DND-41 (cell line): ENCODE data around the gene SAMD4A.

Source experiments
- ATAC-seq: fragments of 200-7000 bp; cut with Tn5 transposase; 3 replicates; pipeline ENCODE4 v1.9.1; 2021; ENCODE audit warnings: low read depth; ENCODE audit not compliant: insufficient read depth
- DNase-seq: peaks from one replicate; pipeline ENCODE4 v3.0.0-alpha.2; 2020
- H2AFZ ChIP-seq: 2 replicates; pipeline ENCODE4 v1.6.0; 2012; ENCODE audit warnings: low read depth, low read length
- H3K27ac ChIP-seq: 2 replicates; pipeline ENCODE4 v1.5.1; 2012; ENCODE audit warnings: low read length, inconsistent platforms
- H3K27me3 ChIP-seq: fragments of 200-600 bp; sonication (generic); 2 replicates; pipeline ENCODE4 v1.6.0; 2012; ENCODE audit warnings: low read length, mild to moderate bottlenecking, inconsistent platforms; ENCODE audit not compliant: insufficient read depth, poor library complexity
- H3K36me3 ChIP-seq: 2 replicates; pipeline ENCODE4 v1.5.1; 2012; ENCODE audit warnings: low read length, inconsistent platforms; ENCODE audit not compliant: insufficient read depth
- H3K4me1 ChIP-seq: 2 replicates; pipeline ENCODE4 v1.5.1; 2012; ENCODE audit warnings: mild to moderate bottlenecking, low read length; ENCODE audit not compliant: insufficient read depth
- H3K4me2 ChIP-seq: 2 replicates; pipeline ENCODE4 v1.6.0; 2012; ENCODE audit warnings: mild to moderate bottlenecking, moderate library complexity, low read length, inconsistent platforms; ENCODE audit not compliant: insufficient read depth
- H3K4me3 ChIP-seq, 2 experiments: fragments of 200-600 bp in 1 of 2; shearing (Covaris generic) in 1 of 2; 2 replicates each; pipeline ENCODE4 v1.5.1; 2012 to 2016; ENCODE audit warnings: inconsistent platforms in 2 of 2, low read length in 2 of 2, mild to moderate bottlenecking in 2 of 2, low read depth in 1 of 2, moderate library complexity in 1 of 2
- H3K79me2 ChIP-seq: 2 replicates; pipeline ENCODE4 v1.6.0; 2012; ENCODE audit warnings: low read length, inconsistent platforms; ENCODE audit not compliant: insufficient read depth
- H3K9ac ChIP-seq: 2 replicates; pipeline ENCODE4 v1.6.0; 2012; ENCODE audit warnings: low read depth, mild to moderate bottlenecking, inconsistent platforms, low read length, moderate library complexity
- H3K9me3 ChIP-seq: 2 replicates; pipeline ENCODE4 v1.5.1; 2012; ENCODE audit warnings: low read length, moderate library complexity, mild to moderate bottlenecking, inconsistent platforms; ENCODE audit not compliant: insufficient read depth, severe bottlenecking
- H4K20me1 ChIP-seq: 2 replicates; pipeline ENCODE4 v1.6.0; 2012; ENCODE audit warnings: low read length; ENCODE audit not compliant: insufficient read depth
- EZH2 ChIP-seq: IDR thresholded peaks from 3 replicates; pipeline ENCODE4 v1.6.1; 2012; ENCODE audit warnings: borderline replicate concordance, low read depth, mild to moderate bottlenecking, moderate library complexity, low read length, inconsistent platforms; ENCODE audit not compliant: severe bottlenecking
- TF ChIP-seq, protein P1 (sequence below): IDR thresholded peaks from 2 replicates; pipeline ENCODE4 v1.5.1; 2012; ENCODE audit warnings: borderline replicate concordance, low read length, moderate library complexity, mild to moderate bottlenecking; ENCODE audit not compliant: poor library complexity, severe bottlenecking; ENCODE audit errors: extremely low read depth

The SAMD4A gene

DNA sequence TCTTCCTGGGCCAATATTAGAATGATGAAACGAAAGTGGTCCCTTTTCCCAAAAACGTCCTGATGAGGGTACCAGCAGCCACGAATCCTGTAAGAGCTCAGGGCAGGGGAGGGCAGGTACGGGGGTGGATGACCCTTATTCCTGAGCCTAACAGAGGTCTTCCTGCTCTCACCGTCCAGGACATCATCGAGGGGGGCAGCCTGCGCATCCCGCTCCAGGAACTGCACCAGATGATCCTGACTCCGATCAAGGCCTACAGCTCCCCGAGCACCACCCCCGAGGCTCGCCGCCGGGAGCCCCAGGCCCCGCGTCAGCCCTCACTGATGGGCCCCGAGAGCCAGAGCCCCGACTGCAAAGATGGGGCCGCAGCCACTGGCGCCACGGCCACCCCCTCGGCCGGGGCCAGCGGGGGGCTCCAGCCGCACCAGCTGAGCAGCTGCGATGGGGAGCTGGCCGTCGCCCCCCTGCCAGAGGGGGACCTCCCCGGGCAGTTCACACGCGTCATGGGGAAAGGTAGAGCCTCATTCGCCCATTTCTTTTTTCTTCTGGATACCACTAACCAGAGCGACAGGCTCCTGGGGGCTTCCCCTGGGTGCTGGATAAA is 193.2 kb downstream of the SAMD4A start:
- Histone ChIP-seq H3K4me3 (no peak overlapping the region), H3K36me3 (no peaks in the 10 kb centered on the region), H3K9ac (no peak overlapping the region), H3K9me3 (no peaks in the 10 kb centered on the region), H3K4me2 (no peak overlapping the region), H3K27me3 (peaks cover 15% of the 10 kb centered on the region), H2AFZ (no peak overlapping the region), H3K4me1 (no peaks in the 10 kb centered on the region), H3K27ac (no peak overlapping the region), H3K79me2 (no peaks in the 10 kb centered on the region), H4K20me1 (no peaks in the 10 kb centered on the region)
- DNase-seq: no peak
- no peak for ATAC-seq
- TF ChIP-seq, protein P1, sequence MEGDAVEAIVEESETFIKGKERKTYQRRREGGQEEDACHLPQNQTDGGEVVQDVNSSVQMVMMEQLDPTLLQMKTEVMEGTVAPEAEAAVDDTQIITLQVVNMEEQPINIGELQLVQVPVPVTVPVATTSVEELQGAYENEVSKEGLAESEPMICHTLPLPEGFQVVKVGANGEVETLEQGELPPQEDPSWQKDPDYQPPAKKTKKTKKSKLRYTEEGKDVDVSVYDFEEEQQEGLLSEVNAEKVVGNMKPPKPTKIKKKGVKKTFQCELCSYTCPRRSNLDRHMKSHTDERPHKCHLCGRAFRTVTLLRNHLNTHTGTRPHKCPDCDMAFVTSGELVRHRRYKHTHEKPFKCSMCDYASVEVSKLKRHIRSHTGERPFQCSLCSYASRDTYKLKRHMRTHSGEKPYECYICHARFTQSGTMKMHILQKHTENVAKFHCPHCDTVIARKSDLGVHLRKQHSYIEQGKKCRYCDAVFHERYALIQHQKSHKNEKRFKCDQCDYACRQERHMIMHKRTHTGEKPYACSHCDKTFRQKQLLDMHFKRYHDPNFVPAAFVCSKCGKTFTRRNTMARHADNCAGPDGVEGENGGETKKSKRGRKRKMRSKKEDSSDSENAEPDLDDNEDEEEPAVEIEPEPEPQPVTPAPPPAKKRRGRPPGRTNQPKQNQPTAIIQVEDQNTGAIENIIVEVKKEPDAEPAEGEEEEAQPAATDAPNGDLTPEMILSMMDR: no peak
- no peak for TF ChIP-seq EZH2

DNA sequence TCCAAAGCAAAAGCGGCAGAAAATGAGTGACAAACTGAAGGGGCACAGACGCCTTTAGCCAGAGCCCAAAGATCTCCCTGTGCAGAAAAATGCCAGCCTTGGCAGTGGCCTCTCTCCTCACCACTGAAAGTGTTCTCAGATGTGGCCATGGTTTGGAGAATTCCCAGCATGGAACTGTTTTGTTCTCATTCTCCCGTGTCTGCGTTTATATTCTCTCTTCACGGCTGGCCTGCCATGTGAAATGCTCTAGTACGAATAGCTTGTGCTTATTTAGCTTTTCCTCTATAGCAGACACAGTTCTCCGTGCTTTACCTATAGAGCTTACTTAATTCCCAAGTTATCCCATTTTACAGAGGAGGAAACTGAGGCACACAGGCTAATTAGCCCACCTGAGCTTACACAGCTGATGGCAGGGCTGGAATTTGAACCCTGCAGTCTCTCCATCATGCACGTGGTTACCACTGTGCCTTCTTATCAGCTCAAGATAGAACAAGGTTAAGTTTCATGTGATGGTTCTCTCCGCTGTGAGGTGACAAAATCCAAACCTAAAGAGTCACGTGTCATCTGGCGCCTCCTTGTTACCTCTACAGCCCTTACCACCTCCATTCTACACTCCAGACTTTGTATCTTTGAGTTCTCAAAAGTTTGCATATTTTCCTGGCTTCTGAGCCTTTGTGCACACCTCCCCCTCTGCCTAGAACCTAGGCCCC is 194.1 kb downstream of the SAMD4A start:
- Histone ChIP-seq H4K20me1 (no peaks in the 10 kb centered on the region), H3K4me1 (no peaks in the 10 kb centered on the region), H3K79me2 (no peaks in the 10 kb centered on the region), H3K4me2 (no peak overlapping the region), H3K36me3 (no peaks in the 10 kb centered on the region), H3K9ac (no peak overlapping the region), H3K4me3 (no peak overlapping the region), H3K9me3 (no peaks in the 10 kb centered on the region), H2AFZ (no peak overlapping the region), H3K27me3 (peaks cover 15% of the 10 kb centered on the region), H3K27ac (no peak overlapping the region)
- no peak for ATAC-seq
- TF ChIP-seq, protein P1: no peak
- TF ChIP-seq EZH2: no peak
- no peak for DNase-seq

DNA sequence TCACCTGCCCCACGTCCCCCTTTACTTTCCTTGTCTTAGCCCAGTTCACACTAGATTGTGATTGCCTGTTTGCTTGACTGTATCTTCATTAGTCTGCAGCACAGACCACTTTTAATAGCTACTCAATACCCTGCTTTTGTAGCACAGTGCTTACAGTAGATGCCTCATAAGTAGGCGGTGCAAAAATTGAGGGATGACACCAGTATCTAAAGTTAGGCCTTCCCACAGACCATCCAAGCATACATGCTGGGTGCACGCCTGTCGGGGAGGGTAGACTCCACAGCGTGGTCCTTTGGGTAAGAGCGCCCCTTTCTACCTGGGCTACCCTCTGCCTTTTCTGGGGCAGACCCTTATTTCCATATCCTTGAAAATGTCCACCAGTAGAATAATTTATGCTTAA is 194.9 kb downstream of the SAMD4A start:
- no peak for ATAC-seq

More for the DNA sequence above, 194.9 kb downstream of the SAMD4A start:
- H3K79me2 ChIP-seq: no peaks in the 10 kb centered on the region
- H3K4me2 ChIP-seq: no peak overlapping the region
- H3K36me3 ChIP-seq: no peaks in the 10 kb centered on the region
- no peak overlapping the region for H3K4me3 ChIP-seq
- H3K9me3 ChIP-seq: no peaks in the 10 kb centered on the region
- H3K4me1 ChIP-seq: no peaks in the 10 kb centered on the region
- H3K27ac ChIP-seq: no peak overlapping the region
- TF ChIP-seq, protein P1: no peak
- TF ChIP-seq EZH2: no peak
- no peak overlapping the region for H2AFZ ChIP-seq
- H3K9ac ChIP-seq: no peak overlapping the region
- H4K20me1 ChIP-seq: no peaks in the 10 kb centered on the region
- H3K27me3 ChIP-seq: peaks cover 7% of the 10 kb centered on the region
- DNase-seq: no peak
